Measurements from ENCODE around the gene HPCAL4.

The HPCAL4 gene

GRCh38 chr1:39631361-39632322 lies 59.6 kb downstream of the HPCAL4 start:
- DNase-seq (ENCODE audit: low spot score) = peak; percentile 54
- Mint-ChIP-seq H3K4me1 (ENCODE audit: low read depth) (peaks cover 13% of the 10 kb centered on the region), H3K27me3 (ENCODE audit: low read depth) (peaks cover 3% of the 10 kb centered on the region), H3K9me3 (no peaks in the 10 kb centered on the region), H3K4me3 (no peak overlapping the region), H3K36me3 (ENCODE audit: low read depth) (no peaks in the 10 kb centered on the region), H3K27ac (no peak overlapping the region)

DNA sequence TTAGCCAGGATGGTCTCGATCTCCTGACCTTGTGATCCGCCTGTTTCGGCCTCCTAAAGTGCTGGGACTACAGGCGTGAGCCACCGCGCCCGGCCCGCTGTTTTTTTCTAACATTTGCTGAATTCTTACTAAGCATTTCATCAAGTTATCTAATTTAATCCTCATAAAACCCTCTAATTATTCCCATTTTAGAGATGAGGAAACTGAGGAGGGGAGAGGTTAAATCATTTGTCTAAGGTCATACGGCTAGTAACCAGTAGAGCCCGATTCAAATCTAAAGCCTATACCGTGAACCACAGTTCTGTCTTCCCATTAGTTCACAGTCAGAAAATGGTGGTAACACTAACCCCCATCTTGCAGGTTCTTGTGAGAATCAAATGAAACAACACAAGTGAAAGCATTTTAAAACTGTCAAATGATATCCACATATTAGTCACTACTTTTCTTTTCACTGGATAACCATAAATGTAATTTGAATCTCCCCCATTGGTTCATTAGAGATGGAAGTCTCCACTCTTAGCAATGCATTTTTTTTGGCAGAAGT lies 62.4 kb downstream of the HPCAL4 start:
- peaks cover 13% of the 10 kb centered on the region for H3K4me1 Mint-ChIP-seq (ENCODE audit: low read depth)
- peaks cover 1% of the 10 kb centered on the region for H3K27me3 Mint-ChIP-seq (ENCODE audit: low read depth)
- no peak for DNase-seq (ENCODE audit: low spot score)
- no peak overlapping the region for H3K27ac Mint-ChIP-seq
- H3K36me3 Mint-ChIP-seq (ENCODE audit: low read depth) = no peaks in the 10 kb centered on the region
- H3K4me3 Mint-ChIP-seq = no peak overlapping the region
- no peaks in the 10 kb centered on the region for H3K9me3 Mint-ChIP-seq
